ENCODE results near the gene PDHX. TPM values are rescaled to one million over a fixed set of nuclear protein-coding genes. Genes with fewer than 3 reads are reported as not detected.

PDHX gene
- total RNA-seq, 1 experiment from 2014 or later: 85.4 TPM

DNA sequence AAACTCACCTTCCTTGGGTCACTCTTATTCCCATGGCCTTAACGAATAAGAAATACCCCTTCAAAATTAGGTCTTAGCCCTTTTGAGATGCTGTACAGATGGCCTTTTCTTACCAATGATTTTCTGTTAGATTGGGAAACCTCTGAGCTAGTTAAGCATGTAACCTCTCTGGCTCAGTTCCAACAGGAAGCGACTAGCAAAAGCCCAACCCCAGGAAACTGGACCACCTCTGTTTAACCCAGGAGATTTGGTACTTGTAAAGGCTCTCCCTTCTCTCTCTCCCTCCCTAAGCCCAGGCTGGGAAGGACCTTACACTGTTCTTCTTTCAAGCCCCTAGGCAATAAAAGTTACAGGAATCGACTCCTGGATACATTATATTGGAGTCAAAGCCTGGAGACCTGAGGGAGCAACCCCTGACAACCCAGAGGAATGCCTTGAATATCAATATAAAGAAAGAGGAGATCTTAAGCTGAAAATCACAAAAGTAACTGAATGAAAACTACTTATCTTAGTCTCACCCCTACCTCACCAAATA lies 11.9 kb upstream of the PDHX start:
- BruUV-seq (replicated peaks): no TSS peak
- peaks cover 16% of the 10 kb centered on the region for H3K9me3 Mint-ChIP-seq (ENCODE audit: unreplicated experiment)
- no peaks in the 10 kb centered on the region for H3K27me3 Mint-ChIP-seq (ENCODE audit: insufficient read depth, unreplicated experiment)

DNA sequence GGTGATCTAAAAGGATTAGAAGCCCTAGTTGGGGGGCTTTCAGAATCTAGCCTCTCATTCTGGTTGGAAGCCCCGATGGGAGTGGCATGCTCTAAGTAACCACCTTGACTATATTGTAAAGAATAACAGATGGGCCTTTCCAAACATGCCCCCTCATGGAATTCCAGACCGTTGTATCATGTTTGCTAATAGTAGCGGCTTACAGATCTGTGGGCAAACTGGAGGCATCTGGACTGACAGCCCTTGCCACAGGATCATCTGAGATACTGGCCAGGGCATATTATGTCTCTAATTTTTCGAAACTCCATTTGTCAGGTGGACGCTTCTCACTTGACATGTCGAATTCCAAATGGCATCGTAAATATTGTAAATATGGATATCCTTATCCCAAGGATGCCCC lies 10.8 kb upstream of the PDHX start:
- no peaks in the 10 kb centered on the region for H3K27me3 ChIP-seq (replicated peaks; ENCODE audit: control insufficient read depth, insufficient read depth, low read length)
- H3K4me1 ChIP-seq: no peaks in the 10 kb centered on the region
- Mint-ChIP-seq H3K9me3 (ENCODE audit: unreplicated experiment) (peaks cover 4% of the 10 kb centered on the region), H3K4me1 (ENCODE audit: low read depth, unreplicated experiment) (no peaks in the 10 kb centered on the region), H3K27ac (ENCODE audit: unreplicated experiment) (no peak overlapping the region), H3K27me3 (ENCODE audit: insufficient read depth, unreplicated experiment) (no peaks in the 10 kb centered on the region), H3K4me3 (ENCODE audit: unreplicated experiment) (no peak overlapping the region), H3K36me3 (ENCODE audit: insufficient read depth, unreplicated experiment) (no peaks in the 10 kb centered on the region)
- intact Hi-C loops (cut with micrococcal nuclease; ENCODE audit: unreplicated experiment): no loop called here
- ChIA-PET POLR2A (no interaction called here), CTCF (no interaction called here)
- DNase-seq: no peak
- no peak overlapping the region for H3K4me3 ChIP-seq (ENCODE audit: low read depth, low read length)
- peaks cover 10% of the 10 kb centered on the region; the same call in 1 of the 2 replicates for H3K9me3 ChIP-seq
- H3K36me3 ChIP-seq (ENCODE audit: control insufficient read depth, insufficient read depth, low read length): no peaks in the 10 kb centered on the region
- no peak for TF ChIP-seq CTCF (IDR thresholded peaks at IDR 0.05; ENCODE audit: insufficient read depth in 1 of 2, low read depth in 1 of 2, low read length in 1 of 2, severe bottlenecking in 1 of 2, unreplicated experiment in 1 of 2)
- BruUV-seq (replicated peaks): no TSS peak

More for the DNA sequence above, 11.9 kb upstream of the PDHX start:
- H3K36me3 ChIP-seq (ENCODE audit: control insufficient read depth, insufficient read depth, low read length): 0 out of 2 replicates have a peak, but pooled peaks cover 1% of the 10 kb centered on the region
- Mint-ChIP-seq H3K4me3 (ENCODE audit: unreplicated experiment) (no peak overlapping the region), H3K4me1 (ENCODE audit: low read depth, unreplicated experiment) (no peaks in the 10 kb centered on the region), H3K27ac (ENCODE audit: unreplicated experiment) (no peak overlapping the region), H3K36me3 (ENCODE audit: insufficient read depth, unreplicated experiment) (no peaks in the 10 kb centered on the region)
- H3K9me3 ChIP-seq: peaks cover 20% of the 10 kb centered on the region
- CTCF ChIA-PET: no interaction called here
- POLR2A ChIA-PET: no interaction called here
- H3K27me3 ChIP-seq (replicated peaks; ENCODE audit: control insufficient read depth, insufficient read depth, low read length): no peaks in the 10 kb centered on the region
- no peaks in the 10 kb centered on the region for H3K4me1 ChIP-seq
- no peak for DNase-seq
- intact Hi-C loops (cut with micrococcal nuclease; ENCODE audit: unreplicated experiment): no loop called here
- H3K4me3 ChIP-seq (ENCODE audit: low read depth, low read length): no peak overlapping the region
- no peak for TF ChIP-seq CTCF (IDR thresholded peaks at IDR 0.05; ENCODE audit: insufficient read depth in 1 of 2, low read depth in 1 of 2, low read length in 1 of 2, severe bottlenecking in 1 of 2, unreplicated experiment in 1 of 2)

- Mint-ChIP-seq H3K36me3 (ENCODE audit: insufficient read depth, unreplicated experiment) (no peaks in the 10 kb centered on the region), H3K4me1 (ENCODE audit: low read depth, unreplicated experiment) (no peaks in the 10 kb centered on the region), H3K4me3 (ENCODE audit: unreplicated experiment) (no peak overlapping the region), H3K27me3 (ENCODE audit: insufficient read depth, unreplicated experiment) (no peaks in the 10 kb centered on the region), H3K9me3 (ENCODE audit: unreplicated experiment) (no peaks in the 10 kb centered on the region), H3K27ac (ENCODE audit: unreplicated experiment) (no peak overlapping the region)
- TF ChIP-seq CTCF (IDR thresholded peaks at IDR 0.05; ENCODE audit: insufficient read depth in 1 of 2, low read depth in 1 of 2, low read length in 1 of 2, severe bottlenecking in 1 of 2, unreplicated experiment in 1 of 2): no peak
- Histone ChIP-seq H3K36me3 (ENCODE audit: control insufficient read depth, insufficient read depth, low read length) (no peaks in the 10 kb centered on the region), H3K4me1 (no peaks in the 10 kb centered on the region), H3K27me3 (replicated peaks; ENCODE audit: control insufficient read depth, insufficient read depth, low read length) (no peaks in the 10 kb centered on the region), H3K4me3 (ENCODE audit: low read depth, low read length) (no peak overlapping the region), H3K9me3 (no peaks in the 10 kb centered on the region)
- DNase-seq: no peak
- BruUV-seq (replicated peaks): no TSS peak
- intact Hi-C loops (cut with micrococcal nuclease; ENCODE audit: unreplicated experiment): no loop called here
- ChIA-PET CTCF (no interaction called here), POLR2A (no interaction called here)
These were observed 8.4 kb upstream of the PDHX start for GRCh38 chr11:34907934-34908593.

All from Caco-2 (cell line).